Right atrium auricular region (tissue), 2 donors: ENCODE measurements around the gene RCHY1. TPM values are rescaled to one million over a fixed set of nuclear protein-coding genes. Genes with fewer than 3 reads are reported as not detected.

ENCODE experiments used
- DNase-seq: peaks from one replicate; pipeline ENCODE4 v3.0.0-alpha.2; 2019; ENCODE audit warnings: low spot score
- H3K27ac ChIP-seq, 2 donors: fragments of 200-600 bp; sonication (generic); 1 replicate in 1 of 2; 2 replicates in 1 of 2; pipeline ENCODE4 v1.5.1; 2016 to 2019
- H3K27me3 ChIP-seq, 2 donors: fragments of 200-600 bp; sonication (generic); one replicate each; pipeline versions ENCODE4 v1.5.1 to v1.6.0; 2017 to 2019
- H3K36me3 ChIP-seq: fragments of 200-600 bp; sonication (generic); one replicate; pipeline ENCODE4 v1.5.1; 2016
- H3K4me1 ChIP-seq, 2 donors: fragments of 200-600 bp; sonication (generic); one replicate each; pipeline versions ENCODE4 v1.5.1 to v1.6.0; 2017 to 2019
- H3K4me3 ChIP-seq, 2 donors: fragments of 200-600 bp; sonication (generic); 1 replicate in 1 of 2; 2 replicates in 1 of 2; pipeline ENCODE4 v1.5.1; 2017 to 2019; ENCODE audit warnings: mild to moderate bottlenecking in 1 of 2, moderate library complexity in 1 of 2
- H3K9me3 ChIP-seq, 2 donors: fragments of 200-600 bp; sonication (generic); one replicate each; pipeline ENCODE4 v1.5.1; 2019
- total RNA-seq, 2 donors: library from RNA; depleted of rRNA; stranded (reverse); fragments of >200 nt; gene quantifications; one replicate each; pipeline ENCODE4 v1.1.0, GENCODE V29; 2016
- TF ChIP-seq, protein P1 (sequence below), 2 donors: fragments of 200-600 bp; sonication (generic); IDR thresholded peaks; one replicate each; pipeline ENCODE4 v1.5.1; 2019; ENCODE audit warnings: antibody characterized with exemption in 2 of 2

Gene RCHY1
- total RNA-seq, 2 donors from 2014 or later: 28.6 to 36.3 TPM

DNA sequence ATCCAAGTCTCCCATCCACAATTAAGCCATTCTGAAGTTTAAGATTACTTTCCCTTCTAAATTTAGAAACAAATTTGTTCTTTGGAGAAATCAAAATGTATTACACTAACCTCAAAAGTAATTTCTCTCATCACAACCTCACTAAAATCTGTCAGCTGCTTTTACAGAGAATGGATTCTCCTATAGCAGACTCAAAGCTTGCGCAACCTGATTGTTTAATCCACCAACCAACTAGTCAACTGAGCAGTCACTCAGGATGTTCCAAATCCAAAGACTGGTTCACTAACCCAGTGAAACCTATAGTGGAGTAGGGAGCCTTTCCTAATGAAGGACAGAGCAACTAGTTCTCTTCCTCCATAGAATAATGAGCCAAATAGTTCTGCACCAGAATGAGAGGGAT, 44.3 kb downstream of the RCHY1 start:
- H3K27ac ChIP-seq: no peak overlapping the region
- no peaks in the 10 kb centered on the region for H3K4me1 ChIP-seq
- no peaks in the 10 kb centered on the region for H3K36me3 ChIP-seq
- DNase-seq: no peak
- no peaks in the 10 kb centered on the region for H3K27me3 ChIP-seq
- H3K9me3 ChIP-seq: no peaks in the 10 kb centered on the region
- TF ChIP-seq, protein P1, sequence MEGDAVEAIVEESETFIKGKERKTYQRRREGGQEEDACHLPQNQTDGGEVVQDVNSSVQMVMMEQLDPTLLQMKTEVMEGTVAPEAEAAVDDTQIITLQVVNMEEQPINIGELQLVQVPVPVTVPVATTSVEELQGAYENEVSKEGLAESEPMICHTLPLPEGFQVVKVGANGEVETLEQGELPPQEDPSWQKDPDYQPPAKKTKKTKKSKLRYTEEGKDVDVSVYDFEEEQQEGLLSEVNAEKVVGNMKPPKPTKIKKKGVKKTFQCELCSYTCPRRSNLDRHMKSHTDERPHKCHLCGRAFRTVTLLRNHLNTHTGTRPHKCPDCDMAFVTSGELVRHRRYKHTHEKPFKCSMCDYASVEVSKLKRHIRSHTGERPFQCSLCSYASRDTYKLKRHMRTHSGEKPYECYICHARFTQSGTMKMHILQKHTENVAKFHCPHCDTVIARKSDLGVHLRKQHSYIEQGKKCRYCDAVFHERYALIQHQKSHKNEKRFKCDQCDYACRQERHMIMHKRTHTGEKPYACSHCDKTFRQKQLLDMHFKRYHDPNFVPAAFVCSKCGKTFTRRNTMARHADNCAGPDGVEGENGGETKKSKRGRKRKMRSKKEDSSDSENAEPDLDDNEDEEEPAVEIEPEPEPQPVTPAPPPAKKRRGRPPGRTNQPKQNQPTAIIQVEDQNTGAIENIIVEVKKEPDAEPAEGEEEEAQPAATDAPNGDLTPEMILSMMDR (IDR thresholded peaks at IDR 0.05): no peak
- no peak overlapping the region for H3K4me3 ChIP-seq

DNA sequence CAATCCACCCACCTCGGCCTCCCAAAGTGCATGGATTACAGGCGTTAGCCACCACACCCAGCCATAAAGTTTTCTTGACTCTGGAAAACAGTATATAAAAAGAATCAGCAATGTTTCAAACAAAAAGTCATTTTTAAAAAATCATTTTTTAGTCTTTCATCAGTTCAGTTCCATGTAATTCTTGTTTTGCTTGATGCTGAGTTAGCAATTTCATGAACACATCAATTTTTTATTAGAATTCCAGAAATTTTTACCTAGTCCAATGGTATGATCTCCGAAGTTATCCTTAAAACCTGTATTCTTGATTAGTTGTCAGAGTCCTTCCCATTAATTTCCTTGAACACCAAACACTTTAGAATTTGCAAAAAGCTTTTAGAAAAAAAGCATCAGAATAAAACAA, 56.8 kb downstream of the RCHY1 start:
- Histone ChIP-seq H3K4me3 (no peak overlapping the region), H3K4me1 (no peaks in the 10 kb centered on the region), H3K27me3 (no peaks in the 10 kb centered on the region), H3K27ac (no peak overlapping the region), H3K9me3 (no peaks in the 10 kb centered on the region), H3K36me3 (no peaks in the 10 kb centered on the region)
- TF ChIP-seq, protein P1 (IDR thresholded peaks at IDR 0.05): no peak
- no peak for DNase-seq

DNA sequence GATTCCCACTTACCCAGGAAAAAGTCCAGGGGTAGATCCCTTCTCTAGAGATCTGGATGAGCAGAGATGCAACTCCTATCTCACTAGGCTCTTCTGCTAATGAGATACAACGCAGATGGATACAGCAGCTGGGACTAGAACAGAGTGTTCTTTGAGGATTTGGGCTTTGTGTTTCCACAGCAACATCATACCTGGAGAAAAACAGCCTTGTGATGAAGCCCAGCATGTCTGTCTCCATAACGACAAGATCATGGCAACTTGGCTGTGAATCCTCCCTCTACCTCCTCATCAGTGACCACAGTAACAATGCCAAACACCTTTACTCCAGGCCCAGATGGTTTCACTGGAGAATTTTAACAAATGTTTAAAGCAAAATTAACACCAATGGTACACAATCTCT, 80.1 kb downstream of the RCHY1 start:
- DNase-seq: no peak
- Histone ChIP-seq H3K4me3 (no peak overlapping the region), H3K36me3 (no peaks in the 10 kb centered on the region), H3K27me3 (no peaks in the 10 kb centered on the region), H3K27ac (no peak overlapping the region), H3K9me3 (peaks cover 0 to 15% of the 10 kb centered on the region in 2 donors), H3K4me1 (no peaks in the 10 kb centered on the region)
- TF ChIP-seq, protein P1 (IDR thresholded peaks at IDR 0.05): no peak

DNA sequence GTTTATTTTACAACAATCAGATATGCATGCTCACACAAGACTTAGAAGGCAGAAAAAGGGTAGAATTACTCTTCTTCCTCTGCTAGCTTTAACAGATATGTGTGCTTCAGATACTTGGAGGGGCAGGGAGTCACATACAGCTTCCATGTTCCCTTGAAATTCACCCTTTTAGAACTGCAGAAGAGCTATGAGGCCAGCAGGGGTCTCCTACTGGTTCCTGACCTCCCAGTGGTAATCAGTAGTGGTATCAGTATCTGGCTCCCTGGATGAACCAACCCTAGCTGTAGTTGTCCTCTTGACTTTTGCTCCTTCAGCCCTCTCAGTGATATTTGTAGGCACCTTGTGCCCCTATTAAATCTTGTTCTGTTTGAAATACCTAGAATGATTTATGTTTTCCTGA, 81.5 kb downstream of the RCHY1 start:
- Histone ChIP-seq H3K9me3 (peaks cover 0 to 15% of the 10 kb centered on the region in 2 donors), H3K4me1 (no peaks in the 10 kb centered on the region), H3K27me3 (no peaks in the 10 kb centered on the region), H3K4me3 (no peak overlapping the region), H3K36me3 (no peaks in the 10 kb centered on the region), H3K27ac (no peak overlapping the region)
- DNase-seq: no peak
- TF ChIP-seq, protein P1 (IDR thresholded peaks at IDR 0.05): no peak

DNA sequence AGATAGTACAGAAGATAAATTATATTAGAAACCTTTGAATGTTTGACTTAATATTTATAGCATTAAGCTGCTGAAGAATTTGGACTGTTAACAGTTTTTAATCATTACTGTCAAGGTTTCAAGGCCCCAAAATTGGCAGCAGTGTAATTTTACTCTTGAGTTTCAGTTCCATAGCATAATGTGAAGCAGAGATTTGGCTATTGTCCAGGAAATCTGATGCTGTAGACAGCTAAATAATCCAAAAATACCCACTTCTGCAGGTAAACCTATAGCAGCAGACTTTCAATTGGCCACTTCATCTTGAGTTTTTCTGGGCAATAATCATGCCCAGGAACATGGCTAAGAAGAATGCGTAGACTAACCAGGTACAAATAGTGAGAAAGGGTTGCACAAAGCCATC, 85.0 kb downstream of the RCHY1 start:
- H3K27me3 ChIP-seq: no peaks in the 10 kb centered on the region
- no peaks in the 10 kb centered on the region for H3K9me3 ChIP-seq
- no peak overlapping the region for H3K27ac ChIP-seq
- no peaks in the 10 kb centered on the region for H3K36me3 ChIP-seq
- TF ChIP-seq, protein P1 (IDR thresholded peaks at IDR 0.05): no peak
- H3K4me1 ChIP-seq: no peaks in the 10 kb centered on the region
- no peak for DNase-seq
- no peak overlapping the region for H3K4me3 ChIP-seq

Other genes starting within 250 kb of the RCHY1 start
- 10 to 100 TPM; 10.1 to 13.8 TPM for gene THAP6, start 70 bp upstream of the RCHY1 start, total RNA-seq
- not detected for gene ODAPH, start 41.7 kb upstream of the RCHY1 start, total RNA-seq
- 1 to 10 TPM in 1 of 2 donors, under 1 TPM in 1; 0.51 to 1.2 TPM for gene CDKL2, start 116.1 kb upstream of the RCHY1 start, total RNA-seq
- gene G3BP2, start 159.0 kb upstream of the RCHY1 start, total RNA-seq: 10 to 100 TPM; 59.5 to 65.4 TPM
- 10 to 100 TPM; 76.4 to 87.2 TPM for gene USO1, start 210.2 kb upstream of the RCHY1 start, total RNA-seq